Upper lobe of left lung (tissue), 4 donors: ENCODE results near the gene ECPAS.

Source experiments
- EP300 ChIP-seq, 4 donors: sonication (generic); formaldehyde crosslinking; IDR thresholded peaks; one replicate each; pipeline ENCODE4 v1.5.1; 2017; ENCODE audit warnings: antibody characterized with exemption in 4 of 4, control low read depth in 2 of 4
- POLR2A ChIP-seq, 4 donors: fragments of 450-650 bp; IDR thresholded peaks; one replicate each; pipeline ENCODE4 v1.5.1; 2016 to 2017; ENCODE audit warnings: antibody characterized with exemption in 4 of 4, mild to moderate bottlenecking in 2 of 4
- POLR2AphosphoS5 ChIP-seq, 2 donors: sonication (generic); formaldehyde crosslinking; IDR thresholded peaks; one replicate each; pipeline ENCODE4 v1.5.1; 2017; ENCODE audit warnings: antibody characterized with exemption in 2 of 2
- TF ChIP-seq, protein P1 (sequence below), 6 experiments: fragments of 450-650 bp in 4 of 6; fragments of 200-600 bp in 2 of 6; sonication (generic) in 2 of 6; IDR thresholded peaks; one replicate each; pipeline ENCODE4 v1.5.1; 2016 to 2019; ENCODE audit warnings: antibody characterized with exemption in 6 of 6

DNA sequence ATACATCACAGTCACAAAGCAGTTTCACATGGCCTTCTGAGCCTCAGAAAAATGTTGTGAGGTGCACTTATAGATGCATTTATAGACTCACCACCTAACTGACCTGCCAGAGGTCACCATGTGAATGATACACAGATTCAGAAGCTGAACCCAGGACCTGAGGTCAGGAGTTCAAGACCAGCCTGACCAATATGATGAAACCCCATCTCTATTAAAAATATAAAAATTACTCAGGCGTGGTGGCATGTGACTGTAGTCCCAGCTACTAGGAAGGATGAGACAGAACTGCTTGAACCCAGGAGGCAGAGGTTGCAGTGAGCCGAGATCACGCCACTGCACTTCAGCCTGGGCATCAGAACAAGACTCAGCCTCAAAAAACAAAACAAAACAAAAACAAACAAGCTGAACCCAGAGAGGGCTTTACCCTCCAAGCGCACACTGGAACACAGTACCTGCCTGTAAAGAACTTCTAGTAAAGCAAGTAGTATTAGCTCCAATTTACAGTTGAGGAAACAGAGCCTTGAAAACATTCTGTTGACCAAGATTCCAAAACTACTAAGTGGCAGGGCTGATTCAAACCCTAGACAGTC, 16.3 kb downstream of the ECPAS start:
- TF ChIP-seq, protein P1, sequence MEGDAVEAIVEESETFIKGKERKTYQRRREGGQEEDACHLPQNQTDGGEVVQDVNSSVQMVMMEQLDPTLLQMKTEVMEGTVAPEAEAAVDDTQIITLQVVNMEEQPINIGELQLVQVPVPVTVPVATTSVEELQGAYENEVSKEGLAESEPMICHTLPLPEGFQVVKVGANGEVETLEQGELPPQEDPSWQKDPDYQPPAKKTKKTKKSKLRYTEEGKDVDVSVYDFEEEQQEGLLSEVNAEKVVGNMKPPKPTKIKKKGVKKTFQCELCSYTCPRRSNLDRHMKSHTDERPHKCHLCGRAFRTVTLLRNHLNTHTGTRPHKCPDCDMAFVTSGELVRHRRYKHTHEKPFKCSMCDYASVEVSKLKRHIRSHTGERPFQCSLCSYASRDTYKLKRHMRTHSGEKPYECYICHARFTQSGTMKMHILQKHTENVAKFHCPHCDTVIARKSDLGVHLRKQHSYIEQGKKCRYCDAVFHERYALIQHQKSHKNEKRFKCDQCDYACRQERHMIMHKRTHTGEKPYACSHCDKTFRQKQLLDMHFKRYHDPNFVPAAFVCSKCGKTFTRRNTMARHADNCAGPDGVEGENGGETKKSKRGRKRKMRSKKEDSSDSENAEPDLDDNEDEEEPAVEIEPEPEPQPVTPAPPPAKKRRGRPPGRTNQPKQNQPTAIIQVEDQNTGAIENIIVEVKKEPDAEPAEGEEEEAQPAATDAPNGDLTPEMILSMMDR (IDR thresholded peaks at IDR 0.05), result no peak
- TF ChIP-seq EP300 (IDR thresholded peaks at IDR 0.05) (no peak), POLR2A (IDR thresholded peaks at IDR 0.05) (no peak), POLR2AphosphoS5 (IDR thresholded peaks at IDR 0.05) (no peak)
